ENCODE results near the gene NPC1L1. TPM values are rescaled to one million over a fixed set of nuclear protein-coding genes. Genes with fewer than 3 reads are reported as not detected.

The NPC1L1 gene
- total and polyA plus RNA-seq, 2 of the 13 experiments (the other 11 are each of a cell fraction or from before 2014, with no cell fraction given) = 4.8 to 14.5 TPM

- TF ChIP-seq TEF (CRISPR knock-in tag; IDR thresholded peaks at IDR 0.05) (no peak), UBTF (CRISPR knock-in tag; IDR thresholded peaks at IDR 0.05) (no peak), ZFAT (CRISPR knock-in tag; conservative IDR thresholded peaks at IDR 0.05) (no peak), ZNF530 (CRISPR knock-in tag; IDR thresholded peaks at IDR 0.05; ENCODE audit: low read depth) (no peak), ZNF3 (CRISPR knock-in tag; IDR thresholded peaks at IDR 0.05) (no peak), ZNF776 (CRISPR knock-in tag; IDR thresholded peaks at IDR 0.05) (no peak), ZNF557 (CRISPR knock-in tag; IDR thresholded peaks at IDR 0.05) (no peak), HOXD1 (CRISPR knock-in tag; IDR thresholded peaks at IDR 0.05) (no peak), DBP (CRISPR knock-in tag; IDR thresholded peaks at IDR 0.05; ENCODE audit: not compliant biosample characterization) (no peak), RELA (CRISPR knock-in tag; IDR thresholded peaks at IDR 0.05) (no peak), SKI (IDR thresholded peaks at IDR 0.05; ENCODE audit: partially characterized antibody) (no peak), ZNF276 (CRISPR knock-in tag; IDR thresholded peaks at IDR 0.05; ENCODE audit: low read depth) (no peak), ETS1 (CRISPR knock-in tag; IDR thresholded peaks at IDR 0.05) (no peak), HCFC1 (IDR thresholded peaks at IDR 0.05; ENCODE audit: low read depth, low read length) (no peak), ZXDC (CRISPR knock-in tag; IDR thresholded peaks at IDR 0.05) (0 out of 2 replicates have a peak, but pooled peaks have one; percentile 42), ZBTB1 (CRISPR knock-in tag; IDR thresholded peaks at IDR 0.05; ENCODE audit: borderline replicate concordance) (no peak), RNF2 (conservative IDR thresholded peaks at IDR 0.05; ENCODE audit: low read depth) (no peak), ZNF550 (CRISPR knock-in tag; IDR thresholded peaks at IDR 0.05; ENCODE audit: borderline replicate concordance) (0 out of 2 replicates have a peak, but pooled peaks have one; percentile 4), AKAP8 (CRISPR knock-in tag; IDR thresholded peaks at IDR 0.05) (no peak), ATF7-NPFF (CRISPR knock-in tag; IDR thresholded peaks at IDR 0.05; ENCODE audit: low read depth) (no peak), ATRX (CRISPR knock-in tag; IDR thresholded peaks at IDR 0.05; ENCODE audit: borderline replicate concordance) (no peak)
Measured at GRCh38 chr7:44574287-44574872, 33.2 kb upstream of the NPC1L1 start (continued).

Measured in HepG2 (cell line).